Measurements from ENCODE around the gene KAT8. TPM values are rescaled to one million over a fixed set of nuclear protein-coding genes. Genes with fewer than 3 reads are reported as not detected.

KAT8 gene
- total and polyA plus RNA-seq, 2 of the 4 experiments (the other 2 are of a cell fraction) = 19.4 to 27.4 TPM

DNA sequence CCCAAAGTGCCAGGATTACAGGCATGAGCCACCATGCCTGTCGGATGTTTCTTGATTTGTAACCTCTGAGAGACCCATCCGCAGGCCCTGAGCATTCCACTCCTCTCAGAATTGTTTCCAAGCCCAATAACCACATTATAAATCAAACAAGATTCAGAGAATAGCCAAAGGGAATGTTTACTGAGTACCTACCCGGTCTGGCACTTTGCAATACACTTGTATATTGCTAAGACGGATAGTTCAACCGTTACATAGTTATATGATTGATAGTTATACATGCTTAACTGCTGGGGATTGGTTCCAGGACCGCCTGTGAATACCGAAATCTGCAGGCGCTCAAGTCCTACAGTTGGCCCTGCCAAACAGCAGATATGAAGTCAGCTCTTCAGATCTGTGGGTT is 3.0 kb upstream of the KAT8 start:
- H2AK9ac ChIP-seq (replicated peaks; ENCODE audit: low read depth, low read length, poor library complexity) = no peak overlapping the region
- H3K9me1 ChIP-seq (ENCODE audit: insufficient read depth, low read length) = peaks cover 8% of the 10 kb centered on the region
- H3K27me3 ChIP-seq (ENCODE audit: control insufficient read depth, insufficient read depth, low read length) = no peaks in the 10 kb centered on the region
- WGBS, 2 experiments (ENCODE audit: extremely low coverage in 2 of 2, insufficient read length in 1 of 2) = 80% methylated on average over 1 of the region's 8 CpGs; no CpG with 5 or more reads in 1 of the 2 experiments
- no peak overlapping the region for H2BK20ac ChIP-seq (ENCODE audit: low read depth, low read length)
- ChIA-PET POLR2A (ENCODE audit: unreplicated experiment) (no interaction called here), CTCF (no interaction called here)
- no peak for ATAC-seq (ENCODE audit: low read depth)
- H3K79me1 ChIP-seq (ENCODE audit: low read depth in 1 of 2, low read length in 2 of 2) = peaks cover 28 to 55% of the 10 kb centered on the region in 2 experiments
- no peak for DNase-seq
- BruUV-seq (replicated peaks) = no TSS peak
- H2BK120ac ChIP-seq (ENCODE audit: low read depth, low read length) = no peak overlapping the region
- H4K91ac ChIP-seq (ENCODE audit: insufficient read depth, low read depth, low read length) = no peak overlapping the region
- no peak overlapping the region for H4K8ac ChIP-seq (ENCODE audit: low read depth in 2 of 2, low read length in 2 of 2)
- H3K14ac ChIP-seq (replicated peaks; ENCODE audit: low read depth, low read length) = no peak overlapping the region
- H3K27ac ChIP-seq (ENCODE audit: insufficient read depth, low read length) = no peak overlapping the region
- peaks cover 37% of the 10 kb centered on the region for H3K36me3 ChIP-seq (ENCODE audit: control insufficient read depth, insufficient read depth, low read length)
- H4K20me1 ChIP-seq (ENCODE audit: insufficient read depth, low read length) = peaks cover 9% of the 10 kb centered on the region
- no peak overlapping the region for H3K4me2 ChIP-seq (ENCODE audit: low read depth, low read length)
- H3K23ac ChIP-seq (ENCODE audit: low read depth, low read length) = no peak overlapping the region
- no peaks in the 10 kb centered on the region for H3K9me3 ChIP-seq (ENCODE audit: control insufficient read depth, insufficient read depth, low read length)
- no peak overlapping the region for H2BK15ac ChIP-seq (ENCODE audit: low read depth, low read length)
- H3K56ac ChIP-seq (ENCODE audit: extremely low read depth, insufficient read depth, low read length) = no peak overlapping the region
- no peak overlapping the region for H3K4ac ChIP-seq (ENCODE audit: low read depth, low read length)
- no peak overlapping the region for H3K9ac ChIP-seq (ENCODE audit: low read depth, low read length)
- TF ChIP-seq RAD21 (IDR thresholded peaks at IDR 0.05; ENCODE audit: low read length) (no peak), NFE2L2 (IDR thresholded peaks at IDR 0.05; ENCODE audit: low read depth, low read length) (no peak), MXI1 (IDR thresholded peaks at IDR 0.05; ENCODE audit: borderline replicate concordance, low read depth, low read length) (no peak), SMC3 (IDR thresholded peaks at IDR 0.05; ENCODE audit: low read depth, low read length) (no peak), MAFK (IDR thresholded peaks at IDR 0.05; ENCODE audit: low read depth, low read length) (no peak), CHD1 (IDR thresholded peaks at IDR 0.05; ENCODE audit: low read depth, low read length) (no peak), CEBPB (IDR thresholded peaks at IDR 0.05; ENCODE audit: low read depth, low read length) (no peak), MAZ (IDR thresholded peaks at IDR 0.05; ENCODE audit: borderline replicate concordance, low read depth, low read length) (no peak), POLR2A (IDR thresholded peaks at IDR 0.05; ENCODE audit: low read depth, low read length) (no peak), RCOR1 (IDR thresholded peaks at IDR 0.05; ENCODE audit: insufficient replicate concordance, low read length) (no peak), RFX5 (IDR thresholded peaks at IDR 0.05; ENCODE audit: low read depth, low read length) (no peak), BHLHE40 (IDR thresholded peaks at IDR 0.05; ENCODE audit: low read depth, low read length) (no peak), FOS (IDR thresholded peaks at IDR 0.05; ENCODE audit: low read depth, low read length) (no peak)
- TF ChIP-seq, protein P1, sequence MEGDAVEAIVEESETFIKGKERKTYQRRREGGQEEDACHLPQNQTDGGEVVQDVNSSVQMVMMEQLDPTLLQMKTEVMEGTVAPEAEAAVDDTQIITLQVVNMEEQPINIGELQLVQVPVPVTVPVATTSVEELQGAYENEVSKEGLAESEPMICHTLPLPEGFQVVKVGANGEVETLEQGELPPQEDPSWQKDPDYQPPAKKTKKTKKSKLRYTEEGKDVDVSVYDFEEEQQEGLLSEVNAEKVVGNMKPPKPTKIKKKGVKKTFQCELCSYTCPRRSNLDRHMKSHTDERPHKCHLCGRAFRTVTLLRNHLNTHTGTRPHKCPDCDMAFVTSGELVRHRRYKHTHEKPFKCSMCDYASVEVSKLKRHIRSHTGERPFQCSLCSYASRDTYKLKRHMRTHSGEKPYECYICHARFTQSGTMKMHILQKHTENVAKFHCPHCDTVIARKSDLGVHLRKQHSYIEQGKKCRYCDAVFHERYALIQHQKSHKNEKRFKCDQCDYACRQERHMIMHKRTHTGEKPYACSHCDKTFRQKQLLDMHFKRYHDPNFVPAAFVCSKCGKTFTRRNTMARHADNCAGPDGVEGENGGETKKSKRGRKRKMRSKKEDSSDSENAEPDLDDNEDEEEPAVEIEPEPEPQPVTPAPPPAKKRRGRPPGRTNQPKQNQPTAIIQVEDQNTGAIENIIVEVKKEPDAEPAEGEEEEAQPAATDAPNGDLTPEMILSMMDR (conservative IDR thresholded peaks at IDR 0.05; ENCODE audit: low read depth, low read length) = no peak
- TF ChIP-seq, protein P2, sequence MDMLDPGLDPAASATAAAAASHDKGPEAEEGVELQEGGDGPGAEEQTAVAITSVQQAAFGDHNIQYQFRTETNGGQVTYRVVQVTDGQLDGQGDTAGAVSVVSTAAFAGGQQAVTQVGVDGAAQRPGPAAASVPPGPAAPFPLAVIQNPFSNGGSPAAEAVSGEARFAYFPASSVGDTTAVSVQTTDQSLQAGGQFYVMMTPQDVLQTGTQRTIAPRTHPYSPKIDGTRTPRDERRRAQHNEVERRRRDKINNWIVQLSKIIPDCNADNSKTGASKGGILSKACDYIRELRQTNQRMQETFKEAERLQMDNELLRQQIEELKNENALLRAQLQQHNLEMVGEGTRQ (IDR thresholded peaks at IDR 0.05; ENCODE audit: low read depth, low read length) = no peak
- TF ChIP-seq, protein P3, sequence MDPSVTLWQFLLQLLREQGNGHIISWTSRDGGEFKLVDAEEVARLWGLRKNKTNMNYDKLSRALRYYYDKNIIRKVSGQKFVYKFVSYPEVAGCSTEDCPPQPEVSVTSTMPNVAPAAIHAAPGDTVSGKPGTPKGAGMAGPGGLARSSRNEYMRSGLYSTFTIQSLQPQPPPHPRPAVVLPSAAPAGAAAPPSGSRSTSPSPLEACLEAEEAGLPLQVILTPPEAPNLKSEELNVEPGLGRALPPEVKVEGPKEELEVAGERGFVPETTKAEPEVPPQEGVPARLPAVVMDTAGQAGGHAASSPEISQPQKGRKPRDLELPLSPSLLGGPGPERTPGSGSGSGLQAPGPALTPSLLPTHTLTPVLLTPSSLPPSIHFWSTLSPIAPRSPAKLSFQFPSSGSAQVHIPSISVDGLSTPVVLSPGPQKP (IDR thresholded peaks at IDR 0.05; ENCODE audit: borderline replicate concordance, low read depth, low read length) = no peak
- intact Hi-C loops (cut with micrococcal nuclease) = no loop called here
- H2AFZ ChIP-seq (replicated peaks; ENCODE audit: low read length, poor library complexity) = no peak overlapping the region
- 0 out of 2 replicates have a peak, but pooled peaks cover 3% of the 10 kb centered on the region for H3K4me1 ChIP-seq (ENCODE audit: control insufficient read depth, insufficient read depth, low read length)
- H2AK5ac ChIP-seq (ENCODE audit: low read depth, low read length) = no peak overlapping the region
- in situ Hi-C loops (cut with MboI; ENCODE audit: low sequenced_read_pairs) = no loop called here
- no peak overlapping the region for H3K18ac ChIP-seq (ENCODE audit: low read depth, low read length)
- no peak overlapping the region for H4K5ac ChIP-seq (ENCODE audit: low read depth, low read length)
- dilution Hi-C loops (cut with HindIII; ENCODE audit: low sequenced_read_pairs, unreplicated experiment) = no loop called here
- no peak overlapping the region for H3K4me3 ChIP-seq (ENCODE audit: insufficient read depth, low read depth, low read length)
- H2BK5ac ChIP-seq (ENCODE audit: low read depth, low read length, poor library complexity, severe bottlenecking) = no peak overlapping the region
